ENCODE data around the gene SH3RF1.
"Not testable (repeated sequence)": the region's sequence is repeated elsewhere in the genome, so short reads cannot be mapped to it uniquely, and the experiment has no call there.

The SH3RF1 gene

DNA sequence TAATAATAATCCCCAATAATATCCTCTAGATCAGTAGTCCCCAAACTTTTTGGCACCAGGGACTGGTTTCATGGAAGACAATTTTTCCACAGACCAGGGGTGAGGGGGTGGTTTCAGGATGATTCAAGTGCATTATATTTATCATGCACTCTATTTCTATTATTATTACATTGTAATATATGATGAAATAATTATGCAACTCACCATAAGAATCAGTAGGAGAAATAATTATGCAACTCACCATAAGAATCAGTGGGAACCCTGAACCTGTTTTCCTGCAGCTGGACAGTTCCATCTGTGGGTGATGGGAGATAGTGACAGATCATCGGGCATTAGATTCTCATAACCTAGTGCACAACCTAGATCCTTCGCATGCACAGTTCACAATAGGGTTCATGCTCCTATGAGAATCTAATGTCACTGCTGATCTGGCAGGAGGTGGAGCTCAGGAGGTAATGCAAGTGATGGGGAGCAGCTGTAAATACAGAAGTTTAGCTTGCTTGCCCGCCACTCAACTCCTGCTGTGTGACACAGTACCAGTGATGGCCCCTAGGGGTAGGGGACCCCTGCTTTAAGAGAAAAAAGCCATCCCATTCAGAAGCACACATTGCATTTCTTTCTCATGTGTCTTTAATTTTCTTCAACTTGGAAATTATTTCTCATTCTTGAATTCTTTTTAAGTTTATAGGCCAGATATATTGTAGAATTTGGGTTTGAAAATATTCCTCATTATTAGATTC lies 16.0 kb upstream of the SH3RF1 start:
- FAIRE-seq (no peak), DNase-seq (ENCODE audit: insufficient read length, low spot score) (no peak)
- TF ChIP-seq, protein P1, sequence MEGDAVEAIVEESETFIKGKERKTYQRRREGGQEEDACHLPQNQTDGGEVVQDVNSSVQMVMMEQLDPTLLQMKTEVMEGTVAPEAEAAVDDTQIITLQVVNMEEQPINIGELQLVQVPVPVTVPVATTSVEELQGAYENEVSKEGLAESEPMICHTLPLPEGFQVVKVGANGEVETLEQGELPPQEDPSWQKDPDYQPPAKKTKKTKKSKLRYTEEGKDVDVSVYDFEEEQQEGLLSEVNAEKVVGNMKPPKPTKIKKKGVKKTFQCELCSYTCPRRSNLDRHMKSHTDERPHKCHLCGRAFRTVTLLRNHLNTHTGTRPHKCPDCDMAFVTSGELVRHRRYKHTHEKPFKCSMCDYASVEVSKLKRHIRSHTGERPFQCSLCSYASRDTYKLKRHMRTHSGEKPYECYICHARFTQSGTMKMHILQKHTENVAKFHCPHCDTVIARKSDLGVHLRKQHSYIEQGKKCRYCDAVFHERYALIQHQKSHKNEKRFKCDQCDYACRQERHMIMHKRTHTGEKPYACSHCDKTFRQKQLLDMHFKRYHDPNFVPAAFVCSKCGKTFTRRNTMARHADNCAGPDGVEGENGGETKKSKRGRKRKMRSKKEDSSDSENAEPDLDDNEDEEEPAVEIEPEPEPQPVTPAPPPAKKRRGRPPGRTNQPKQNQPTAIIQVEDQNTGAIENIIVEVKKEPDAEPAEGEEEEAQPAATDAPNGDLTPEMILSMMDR (IDR thresholded peaks at IDR 0.05; ENCODE audit: insufficient read depth, missing control alignments): no peak

DNA sequence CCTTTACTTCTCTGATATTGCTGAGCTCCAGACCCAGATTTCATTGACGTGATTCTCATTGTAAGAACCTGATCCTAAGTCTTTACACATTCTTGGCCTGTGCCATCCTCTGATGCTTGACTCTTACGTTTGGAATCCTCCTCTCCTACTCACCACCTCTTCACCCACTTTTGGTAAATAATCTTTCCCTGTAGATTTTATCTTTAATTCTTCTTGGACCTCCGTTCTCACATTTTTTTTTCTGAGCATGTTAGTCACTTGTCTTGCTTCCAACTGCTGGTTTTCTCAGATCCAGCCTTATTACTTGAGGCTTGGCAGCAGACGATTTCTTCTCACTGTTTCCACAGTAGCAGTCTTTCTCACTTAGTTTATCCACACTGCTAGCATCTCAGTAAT lies 12.4 kb upstream of the SH3RF1 start:
- TF ChIP-seq, protein P1 (IDR thresholded peaks at IDR 0.05; ENCODE audit: insufficient read depth, missing control alignments): no peak
- DNase-seq (ENCODE audit: insufficient read length, low spot score): no peak
- FAIRE-seq: no peak

DNA sequence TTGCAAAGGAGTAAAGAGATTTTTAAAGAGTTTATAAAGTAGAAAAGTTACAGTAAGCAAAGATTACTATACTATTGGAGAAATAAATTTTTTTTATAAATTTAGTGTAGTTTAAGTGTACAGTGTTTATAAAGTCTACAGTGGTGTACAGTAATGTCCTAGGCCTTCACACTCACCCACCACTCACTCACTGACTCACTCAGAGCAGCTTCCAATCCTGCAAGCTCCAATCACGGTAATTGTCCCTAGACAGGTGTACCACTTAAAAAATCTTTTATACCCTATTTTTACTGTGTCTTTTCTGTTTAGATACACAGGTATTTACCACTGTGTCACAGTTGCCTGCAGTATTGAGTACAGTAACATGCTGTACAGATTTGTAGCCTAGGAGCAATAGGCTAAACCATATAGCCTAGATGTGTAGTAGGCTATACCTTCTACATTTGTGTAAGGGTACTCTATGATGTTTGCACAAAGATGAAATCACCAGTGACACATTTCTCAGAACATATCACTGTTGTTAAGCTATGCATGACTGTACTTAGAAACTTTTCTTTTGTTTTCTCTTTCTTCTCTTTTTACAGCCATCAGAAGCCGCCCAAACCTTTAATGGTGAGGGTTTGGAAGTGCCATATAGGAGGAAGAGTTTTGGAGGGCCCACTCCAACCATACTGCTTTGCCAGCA lies 11.8 kb upstream of the SH3RF1 start:
- no peak for FAIRE-seq
- TF ChIP-seq, protein P1 (IDR thresholded peaks at IDR 0.05; ENCODE audit: insufficient read depth, missing control alignments): no peak
- no peak for DNase-seq (ENCODE audit: insufficient read length, low spot score)

DNA sequence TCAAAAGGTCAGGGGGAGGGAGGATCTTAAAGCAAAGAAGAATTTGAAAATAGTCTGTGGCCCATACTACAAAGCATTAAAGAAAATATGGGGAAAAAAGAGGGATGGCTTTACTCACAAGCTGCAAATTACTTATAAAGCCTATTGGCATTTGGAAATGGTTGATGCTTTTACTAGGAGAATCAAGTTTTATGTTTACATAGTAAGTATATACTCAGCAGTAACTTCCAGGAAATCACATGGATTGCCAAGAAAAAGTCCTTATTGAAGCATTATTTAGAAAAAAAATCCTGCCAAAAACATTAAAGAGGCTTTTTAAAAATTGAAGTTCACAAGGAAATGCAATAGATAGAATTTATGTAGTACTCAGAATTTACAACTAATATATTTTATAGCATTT lies 8.4 kb upstream of the SH3RF1 start:
- FAIRE-seq (no peak), DNase-seq (ENCODE audit: insufficient read length, low spot score) (no peak)

DNA sequence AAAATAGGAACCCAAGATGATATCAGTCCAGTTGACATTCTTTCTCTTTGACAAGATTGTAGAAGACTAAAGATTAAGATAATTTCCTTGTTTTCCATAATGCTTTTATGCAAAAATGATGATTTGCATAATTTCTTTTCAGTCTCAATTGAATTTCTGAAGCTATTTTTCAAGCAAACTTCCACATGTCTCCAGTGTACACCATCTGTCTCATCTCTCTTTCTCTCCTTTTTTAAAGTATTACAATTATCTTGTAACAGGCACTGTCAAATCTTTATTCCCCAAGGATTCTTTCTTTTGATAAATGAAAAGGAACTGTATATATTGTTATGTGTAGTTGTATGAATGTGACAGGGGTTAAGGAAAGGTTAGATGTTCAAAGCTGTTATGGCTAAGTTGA lies 7.9 kb upstream of the SH3RF1 start:
- no peak for DNase-seq (ENCODE audit: insufficient read length, low spot score)
- no peak for FAIRE-seq

More for the DNA sequence above, 8.4 kb upstream of the SH3RF1 start:
- TF ChIP-seq, protein P1 (IDR thresholded peaks at IDR 0.05; ENCODE audit: insufficient read depth, missing control alignments): no peak

DNA sequence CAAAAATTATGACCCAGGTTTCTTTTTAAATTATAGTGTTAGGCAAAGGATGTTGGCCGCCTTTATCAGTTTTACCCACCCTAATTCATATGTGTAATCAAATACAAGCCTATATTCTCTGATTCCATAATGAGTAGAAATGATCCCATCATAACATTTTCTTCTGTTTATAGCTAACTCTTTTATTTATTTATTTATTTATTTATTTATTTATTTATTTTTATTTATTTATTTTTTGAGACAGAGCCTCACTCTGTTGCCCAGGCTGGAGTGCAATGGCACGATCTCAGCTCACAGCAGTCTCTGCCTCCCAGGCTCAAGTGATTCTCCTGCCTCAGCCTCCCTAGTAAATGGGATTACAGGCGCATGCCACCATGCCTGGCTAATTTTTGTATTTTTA lies 7.1 kb upstream of the SH3RF1 start:
- not testable (repeated sequence) for DNase-seq (ENCODE audit: insufficient read length, low spot score); FAIRE-seq

More for the DNA sequence above, 7.9 kb upstream of the SH3RF1 start:
- TF ChIP-seq, protein P1 (IDR thresholded peaks at IDR 0.05; ENCODE audit: insufficient read depth, missing control alignments): no peak

DNA sequence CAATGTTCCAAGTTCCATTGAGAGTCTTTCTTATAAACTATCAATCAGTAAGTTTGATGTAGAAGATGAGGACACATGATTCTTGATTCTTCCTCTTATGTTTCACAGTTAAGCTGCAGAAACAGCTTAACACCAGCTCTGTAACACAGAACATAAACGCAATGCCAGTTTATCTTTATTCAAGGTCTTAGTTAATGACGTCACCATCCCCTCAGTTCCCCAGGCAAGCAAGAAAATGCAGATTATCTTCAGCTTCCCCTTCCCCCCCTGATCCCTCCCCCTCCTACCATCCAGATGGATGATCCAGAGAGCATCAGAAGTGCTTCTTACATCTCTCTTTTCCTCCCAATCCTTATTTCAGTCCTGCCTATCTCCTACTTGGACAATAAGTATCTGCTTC lies 4.4 kb upstream of the SH3RF1 start:
- TF ChIP-seq, protein P1 (IDR thresholded peaks at IDR 0.05; ENCODE audit: insufficient read depth, missing control alignments): no peak
- no peak for FAIRE-seq
- DNase-seq (ENCODE audit: insufficient read length, low spot score): no peak
